HPDE6-E6E7 (cell line): ENCODE data around the gene RAP1B.

Source experiments
- DNase-seq: peaks from one replicate; pipeline ENCODE4 v3.0.0; 2011; ENCODE audit warnings: missing footprints; ENCODE audit errors: extremely low spot score

The RAP1B gene

GRCh38 chr12:68699486-68699885, 88.8 kb downstream of the RAP1B start:
- DNase-seq: no peak
